ENCODE measurements around the gene ZNF577. TPM values are rescaled to one million over a fixed set of nuclear protein-coding genes. Genes with fewer than 3 reads are reported as not detected.
"Not testable (repeated sequence)": the region's sequence is repeated elsewhere in the genome, so short reads cannot be mapped to it uniquely, and the experiment has no call there.

The ZNF577 gene
- polyA plus RNA-seq (ENCODE audit: insufficient read length): 21.9 TPM

DNA sequence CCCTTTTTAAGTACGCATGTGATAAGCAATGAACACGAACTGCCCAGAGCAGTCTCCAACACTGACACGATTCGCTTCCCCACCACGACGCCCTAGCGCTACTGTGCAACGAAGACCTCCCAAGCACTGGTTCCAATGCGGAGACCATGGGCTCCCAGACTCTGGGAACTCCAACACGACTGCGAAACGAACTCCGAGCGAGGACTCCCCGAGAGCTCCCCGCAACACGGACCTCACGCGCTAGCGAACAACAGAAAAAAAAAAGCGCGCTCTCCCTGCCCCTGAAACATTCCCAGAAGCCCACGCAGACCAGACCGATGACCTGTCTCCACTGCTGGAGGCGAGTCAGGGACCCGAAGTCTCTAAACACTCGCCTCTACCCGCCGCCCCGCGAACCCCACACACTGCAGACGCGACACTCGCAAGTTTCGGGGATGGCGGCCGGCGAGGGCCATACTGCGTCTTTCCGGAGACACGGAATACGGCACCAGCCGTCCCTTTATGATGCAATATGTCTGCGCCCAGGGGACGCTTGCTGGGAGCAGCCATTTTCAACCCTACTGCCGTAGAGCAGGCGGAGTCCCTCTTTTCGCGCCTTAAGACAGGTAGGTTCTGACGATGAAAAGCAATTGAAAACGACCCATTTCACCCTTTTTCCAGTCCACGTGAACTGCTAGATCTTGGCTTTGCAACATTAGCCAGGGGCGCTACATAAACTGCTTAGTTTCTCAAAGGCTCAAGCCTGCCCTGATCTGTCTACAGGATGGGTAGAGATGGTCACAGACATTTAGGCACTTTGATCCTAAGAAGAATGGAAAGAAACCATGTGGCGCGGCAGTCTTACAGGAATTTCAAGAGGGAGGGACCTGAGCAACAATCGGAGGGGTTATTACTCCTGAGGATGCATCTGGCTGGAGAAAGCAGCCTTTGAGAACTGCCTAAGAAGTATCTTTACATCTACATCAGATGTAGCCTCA lies at the start of gene ZNF577:
Gene ZNF577, minus strand, starts transcription at position 430 of the 977 bp plus-strand sequence. CDS start 7,569 bp downstream, outside the sequence.
- peak; percentile 86 for DNase-seq (ENCODE audit: low read depth)

DNA sequence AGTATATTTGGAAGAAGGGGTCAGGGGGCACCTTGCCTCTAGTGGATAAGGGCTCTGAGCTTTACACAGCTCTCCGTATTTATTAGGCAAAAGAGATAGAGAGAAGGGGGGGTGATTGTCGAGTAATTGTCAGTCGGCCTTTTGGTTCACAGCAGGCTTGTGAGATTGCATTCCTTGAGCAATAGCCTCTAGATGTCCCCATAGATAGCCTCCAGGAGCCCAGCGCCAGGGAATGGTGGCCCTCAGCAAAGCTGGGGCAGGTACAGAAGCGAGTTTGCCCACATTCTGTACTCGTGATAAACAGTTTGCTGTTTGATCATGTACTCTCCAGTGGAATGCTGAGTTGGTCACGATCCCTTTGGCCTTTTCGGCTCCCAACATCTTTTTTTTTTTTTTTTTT lies 44.2 kb upstream of the ZNF577 start:
- DNase-seq (ENCODE audit: low read depth): no peak

DNA sequence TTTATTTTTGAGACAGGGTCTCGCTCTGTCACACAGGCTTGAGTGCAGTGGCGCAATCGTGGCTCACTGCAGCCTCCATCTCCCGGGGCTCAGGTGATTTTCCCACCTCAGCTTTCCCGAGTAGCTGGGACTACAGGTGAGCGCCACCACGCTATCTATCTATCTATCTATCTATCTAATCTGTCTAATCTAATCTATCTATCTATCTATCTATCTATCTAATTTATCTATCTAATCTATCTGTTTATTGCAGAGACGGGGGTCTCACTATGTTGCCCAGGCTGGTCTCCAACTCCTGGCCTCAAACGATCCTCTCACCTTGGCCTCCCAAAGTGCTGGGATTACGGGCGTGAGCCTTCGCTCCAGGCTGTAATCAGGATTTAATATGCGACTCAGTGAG lies 40.1 kb upstream of the ZNF577 start:
- DNase-seq (ENCODE audit: low read depth): no peak

DNA sequence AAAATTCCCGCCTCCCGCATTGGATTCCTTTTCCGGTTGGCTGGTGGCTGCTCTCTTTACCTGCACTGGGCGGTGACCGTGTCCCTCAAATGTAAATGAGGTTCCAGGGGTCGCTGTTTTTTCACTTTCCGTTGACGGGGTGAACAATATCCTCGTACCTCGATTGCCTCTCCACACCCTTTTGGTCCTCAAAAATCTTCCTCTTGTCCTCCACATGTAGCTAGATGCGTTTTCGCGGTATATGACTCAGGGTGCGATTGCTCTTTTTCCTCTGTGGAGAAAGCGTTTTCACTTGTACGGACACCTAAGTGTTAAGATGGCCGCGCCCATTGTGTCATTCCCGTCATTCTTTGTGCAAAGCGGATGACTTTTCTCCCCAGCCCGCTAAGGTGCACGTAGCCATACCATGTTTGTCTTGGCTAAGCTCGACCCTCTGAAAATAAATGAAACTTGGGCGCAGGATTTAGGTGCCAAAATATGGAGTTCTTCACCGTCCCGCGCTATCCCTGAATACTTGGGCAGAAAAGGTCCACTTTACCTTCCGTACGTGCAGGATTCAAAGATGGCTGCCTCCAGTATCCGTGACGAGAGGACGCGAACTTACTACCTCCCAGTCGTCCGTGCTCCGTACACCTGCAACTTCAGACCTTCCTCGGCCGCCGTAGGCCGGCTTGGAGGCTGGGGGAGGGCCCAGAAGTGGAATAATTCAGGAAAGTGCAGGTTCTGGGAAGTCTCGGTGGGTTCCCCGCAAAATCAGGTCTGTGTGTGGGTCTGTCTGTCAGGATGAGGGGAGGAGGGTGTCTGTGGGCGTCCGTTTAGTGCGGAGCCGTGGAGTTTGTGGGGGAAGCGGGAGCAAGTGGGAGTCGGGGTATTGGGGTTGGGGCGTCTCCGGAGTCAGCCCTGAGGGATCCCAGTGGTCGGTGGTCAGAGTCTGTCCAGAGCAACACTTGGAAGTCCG lies 39.3 kb upstream of the ZNF577 start, which contains the start of gene ZNF613:
Gene ZNF613, plus strand, starts transcription at position 689 of the 958 bp plus-strand sequence. CDS start 8,749 bp downstream, outside the sequence.
- DNase-seq (ENCODE audit: low read depth): peak; percentile 89

DNA sequence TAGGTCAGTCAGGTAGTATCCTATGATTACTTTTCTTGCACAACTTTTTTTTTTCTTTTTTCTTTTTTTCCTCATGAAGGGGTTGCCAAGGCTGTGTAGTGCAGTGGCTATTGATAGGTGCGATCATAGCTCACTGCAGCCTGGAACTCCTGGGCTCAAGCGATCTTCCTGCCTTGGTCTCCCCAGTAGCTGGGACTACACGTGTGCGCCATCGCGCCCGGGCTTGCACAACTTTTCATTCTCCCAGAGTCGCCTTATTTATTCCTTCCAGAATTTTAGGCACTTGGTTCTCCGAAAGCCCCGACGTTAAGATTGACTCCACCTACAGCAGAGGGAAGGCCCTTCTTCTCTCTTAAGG lies 38.7 kb upstream of the ZNF577 start:
- no peak for DNase-seq (ENCODE audit: low read depth)

DNA sequence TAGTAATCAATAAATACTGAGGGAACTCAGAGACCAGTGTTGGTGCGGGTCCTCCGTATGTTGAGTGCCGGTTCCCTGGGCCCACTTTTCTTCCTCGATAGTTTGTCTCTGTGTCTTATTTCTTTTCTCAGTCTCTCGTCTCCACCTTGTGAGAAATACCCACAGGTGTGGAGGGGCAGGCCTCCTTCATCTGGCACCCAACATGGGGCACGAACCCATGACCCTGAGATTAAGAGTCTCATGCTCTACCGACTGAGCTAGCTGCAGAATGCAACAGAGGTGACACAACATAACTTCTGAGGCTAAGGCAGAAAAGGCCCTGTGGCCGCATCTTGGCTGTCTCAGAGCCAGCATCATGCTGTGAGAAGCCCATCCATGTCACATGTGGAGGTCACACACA lies 34.2 kb upstream of the ZNF577 start:
- no peak for DNase-seq (ENCODE audit: low read depth)

DNA sequence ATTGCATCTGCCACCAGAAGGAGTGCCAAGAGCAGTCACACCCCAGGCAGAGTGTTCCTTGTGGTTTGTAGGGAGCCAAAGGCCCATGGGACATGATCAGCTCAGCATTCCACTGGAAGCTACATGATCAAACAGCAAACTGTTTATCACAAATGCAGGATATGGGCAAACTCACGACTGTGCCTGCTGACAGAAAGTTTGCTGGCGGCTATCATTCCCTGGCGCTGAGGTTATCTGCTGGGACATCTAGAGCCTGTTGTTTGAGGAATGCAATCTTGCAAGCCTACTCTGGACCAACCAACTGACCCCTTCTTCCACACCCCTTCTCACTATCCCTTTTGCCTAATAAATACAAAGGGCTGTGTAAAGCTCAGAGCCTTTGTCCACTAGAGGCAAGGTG lies 31.9 kb upstream of the ZNF577 start:
- no peak for DNase-seq (ENCODE audit: low read depth)

DNA sequence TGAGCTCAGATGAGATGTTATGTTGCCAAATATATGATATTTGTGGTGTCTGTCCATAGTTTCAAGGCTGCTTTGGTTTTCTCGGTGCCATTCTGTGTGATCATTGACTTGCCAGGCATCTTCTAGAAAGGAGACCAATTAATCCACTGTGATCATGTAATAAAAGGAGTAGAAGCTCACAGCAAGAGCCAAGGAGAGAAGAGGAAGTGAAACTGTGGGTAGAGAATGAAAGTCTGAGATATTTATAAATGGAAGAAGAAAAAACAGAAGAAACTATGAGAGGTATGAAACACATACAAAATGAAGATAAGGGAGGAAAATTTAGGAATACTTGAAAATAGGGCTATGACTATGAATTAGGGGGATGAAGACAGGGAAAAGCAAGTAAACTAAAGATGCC lies 28.4 kb upstream of the ZNF577 start:
- no peak for DNase-seq (ENCODE audit: low read depth)

DNA sequence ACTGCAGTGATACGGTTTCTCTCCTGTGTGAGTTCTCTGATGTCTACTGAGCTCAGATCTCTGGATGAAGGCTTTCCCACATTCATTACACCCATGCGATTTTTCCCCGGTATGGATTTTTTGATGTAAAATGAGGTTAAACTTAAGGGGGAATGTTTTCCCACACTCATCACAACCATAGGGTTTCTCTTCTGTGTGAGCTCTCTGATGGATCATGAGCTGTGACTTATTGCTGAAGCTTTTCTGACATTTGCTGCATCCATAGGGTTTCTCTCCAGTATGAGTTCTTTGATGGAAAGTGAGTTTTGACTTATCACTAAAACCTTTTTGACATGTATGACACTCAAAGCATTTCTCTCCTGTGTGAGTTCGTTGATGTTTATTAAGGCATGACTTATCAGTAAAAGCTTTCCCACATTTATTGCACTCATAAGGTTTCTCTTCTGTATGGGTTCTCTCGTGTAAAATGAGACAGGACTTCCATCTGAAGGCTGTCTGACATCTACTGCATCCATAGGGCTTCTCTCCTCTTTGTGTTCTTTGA lies 27.6 kb upstream of the ZNF577 start:
- DNase-seq (ENCODE audit: low read depth): no peak

DNA sequence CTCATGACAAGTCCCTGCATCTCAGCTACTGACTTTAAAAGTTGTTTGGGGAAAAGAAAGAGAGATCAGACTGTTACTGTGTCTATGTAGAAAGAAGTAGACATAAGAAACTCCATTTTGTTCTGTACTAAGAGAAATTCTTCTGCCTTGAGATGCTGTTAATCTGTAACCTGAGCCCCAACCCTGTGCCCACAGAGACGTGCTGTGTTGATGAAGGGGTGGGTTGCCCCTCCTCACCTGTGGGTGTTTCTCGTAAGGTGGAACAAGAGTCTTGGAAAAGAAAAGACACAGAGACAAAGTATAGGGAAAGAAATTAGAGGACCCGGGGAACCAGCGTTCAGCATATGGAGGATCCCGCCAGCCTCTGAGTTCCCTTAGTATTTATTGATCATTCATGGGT lies 20.2 kb upstream of the ZNF577 start:
- not testable (repeated sequence) for DNase-seq (ENCODE audit: low read depth)

DNA sequence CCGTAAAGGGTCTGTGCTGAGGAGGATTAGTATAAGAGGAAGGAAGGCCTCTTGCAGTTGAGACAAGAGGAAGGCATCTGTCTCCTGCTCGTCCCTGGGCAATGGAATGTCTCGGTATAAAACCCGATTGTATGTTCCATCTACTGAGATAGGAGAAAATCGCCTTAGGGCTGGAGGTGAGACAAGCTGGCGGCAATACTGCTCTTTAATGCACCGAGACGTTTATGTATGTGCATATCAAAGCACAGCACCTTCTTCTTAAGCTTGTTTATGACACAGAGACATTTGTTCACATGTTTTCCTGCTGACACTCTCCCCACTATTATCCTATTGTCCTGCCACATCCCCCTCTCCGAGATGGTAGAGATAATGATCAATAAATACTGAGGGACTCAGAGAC lies 18.4 kb upstream of the ZNF577 start:
- DNase-seq (ENCODE audit: low read depth): not testable (repeated sequence)

DNA sequence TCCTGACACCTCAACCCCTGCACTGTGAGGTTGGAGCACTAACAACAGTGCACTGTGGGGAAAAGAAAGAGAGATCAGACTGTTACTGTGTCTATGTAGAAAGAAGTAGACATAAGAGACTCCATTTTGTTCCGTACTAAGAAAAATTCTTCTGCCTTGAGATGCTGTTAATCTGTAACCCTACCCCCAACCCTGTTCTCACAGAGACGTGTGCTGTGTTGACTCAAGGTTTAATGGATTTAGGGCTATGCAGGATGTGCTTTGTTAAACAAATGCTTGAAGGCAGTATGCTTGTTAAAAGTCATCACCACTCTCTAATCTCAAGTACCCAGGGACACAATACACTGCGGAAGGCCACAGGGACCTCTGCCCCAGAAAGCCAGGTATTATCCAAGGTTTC lies 17.9 kb upstream of the ZNF577 start:
- not testable (repeated sequence) for DNase-seq (ENCODE audit: low read depth)

DNA sequence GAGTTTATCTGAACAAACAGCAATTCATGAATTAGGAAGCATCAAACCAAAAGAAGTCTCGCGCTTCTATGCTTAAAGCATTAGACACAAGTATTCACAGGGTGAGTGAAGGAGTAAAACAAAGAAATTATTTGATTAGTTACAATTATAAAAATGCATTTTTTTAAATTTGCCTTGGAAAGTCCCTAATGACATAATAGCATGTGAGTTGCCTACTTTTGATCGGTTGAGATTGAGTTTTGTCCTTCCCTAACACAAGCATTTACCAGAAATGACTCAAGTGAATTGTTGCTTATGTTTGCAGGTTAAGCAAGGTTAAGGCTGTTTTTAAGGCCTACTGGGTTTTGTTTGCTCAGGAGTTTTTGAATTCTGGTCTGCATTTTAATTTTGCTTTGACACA lies 17.5 kb upstream of the ZNF577 start:
- DNase-seq (ENCODE audit: low read depth): no peak

DNA sequence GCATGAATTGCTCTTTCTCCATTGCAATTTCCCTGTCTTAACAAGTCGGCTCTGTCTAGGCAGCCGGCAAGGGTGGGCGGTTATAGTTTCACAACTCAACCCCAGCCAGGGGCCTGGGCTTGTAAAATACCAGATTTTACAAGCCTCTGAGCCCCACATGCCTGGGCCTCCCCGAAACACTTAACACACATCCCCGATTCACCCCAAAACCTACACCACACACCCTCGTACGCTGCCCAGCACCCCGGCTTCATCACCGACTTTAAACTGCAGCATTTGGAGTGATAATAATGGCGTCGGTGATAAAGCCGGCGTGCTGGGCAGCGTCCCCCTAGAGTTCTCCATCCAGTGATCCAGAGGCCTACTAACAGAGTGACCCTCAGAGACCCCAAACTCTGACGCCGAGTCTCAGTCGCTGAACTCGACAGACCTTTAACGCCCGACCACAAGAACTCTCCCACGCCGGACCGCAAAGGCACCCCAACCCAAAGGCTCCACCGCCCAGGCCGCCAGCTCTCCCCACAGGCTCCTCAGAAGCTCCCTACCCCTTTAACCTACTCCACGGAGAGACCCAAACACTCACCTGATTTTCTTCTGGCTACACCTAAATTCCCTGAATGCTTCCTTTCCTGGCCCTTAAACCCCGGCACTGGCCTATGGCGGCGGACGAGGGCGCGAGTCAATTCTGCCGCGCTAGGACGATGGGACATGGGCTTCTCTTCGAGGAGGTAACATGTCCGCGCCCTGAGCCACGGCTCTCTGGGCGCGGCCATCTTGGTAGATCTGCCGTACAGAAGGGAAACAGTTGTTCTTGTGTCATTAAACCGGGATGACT lies 16.8 kb upstream of the ZNF577 start, which contains the start of gene ZNF649:
Gene ZNF649, minus strand, starts transcription at position 687 of the 835 bp plus-strand sequence. CDS start 4,910 bp downstream, outside the sequence.
- no peak for DNase-seq (ENCODE audit: low read depth)

DNA sequence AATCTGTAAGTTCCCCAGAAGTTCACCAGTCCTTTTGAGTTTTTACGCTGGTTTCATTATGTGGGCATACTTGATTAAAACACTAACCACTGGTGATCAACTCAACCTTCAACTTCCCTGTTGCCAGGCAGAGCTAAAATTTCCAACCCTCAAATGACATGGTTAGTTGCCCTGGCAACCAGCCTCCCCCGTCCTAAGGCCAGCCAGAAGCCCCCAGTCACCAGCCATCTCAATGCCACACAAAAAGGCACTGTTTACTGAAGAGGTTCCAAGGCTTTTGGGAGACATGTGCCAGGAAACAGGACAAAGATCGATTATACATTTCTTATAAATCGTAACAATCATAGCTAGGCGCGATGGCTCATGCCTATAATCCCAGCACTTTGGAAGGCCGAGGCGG lies 15.4 kb upstream of the ZNF577 start:
- DNase-seq (ENCODE audit: low read depth): no peak

DNA sequence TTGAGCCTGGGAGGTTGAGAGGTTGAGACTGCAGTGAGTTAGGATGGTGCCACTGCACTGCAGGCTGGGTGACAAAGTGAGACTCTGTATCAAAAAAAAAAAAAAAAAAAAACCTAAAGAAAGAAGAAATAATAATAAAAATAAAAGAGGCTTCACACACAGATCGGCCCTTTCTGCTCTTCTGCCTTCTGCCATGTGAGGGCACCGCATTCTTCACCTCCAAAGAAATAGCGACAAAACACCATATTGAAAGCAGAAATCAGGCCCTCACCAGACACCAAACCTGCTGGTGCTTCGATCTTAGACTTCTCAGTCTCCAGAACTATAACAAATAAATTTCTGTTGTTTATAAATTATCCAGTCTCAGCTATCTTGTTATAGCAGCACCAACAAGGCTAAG lies 14.1 kb upstream of the ZNF577 start:
- no peak for DNase-seq (ENCODE audit: low read depth)

DNA sequence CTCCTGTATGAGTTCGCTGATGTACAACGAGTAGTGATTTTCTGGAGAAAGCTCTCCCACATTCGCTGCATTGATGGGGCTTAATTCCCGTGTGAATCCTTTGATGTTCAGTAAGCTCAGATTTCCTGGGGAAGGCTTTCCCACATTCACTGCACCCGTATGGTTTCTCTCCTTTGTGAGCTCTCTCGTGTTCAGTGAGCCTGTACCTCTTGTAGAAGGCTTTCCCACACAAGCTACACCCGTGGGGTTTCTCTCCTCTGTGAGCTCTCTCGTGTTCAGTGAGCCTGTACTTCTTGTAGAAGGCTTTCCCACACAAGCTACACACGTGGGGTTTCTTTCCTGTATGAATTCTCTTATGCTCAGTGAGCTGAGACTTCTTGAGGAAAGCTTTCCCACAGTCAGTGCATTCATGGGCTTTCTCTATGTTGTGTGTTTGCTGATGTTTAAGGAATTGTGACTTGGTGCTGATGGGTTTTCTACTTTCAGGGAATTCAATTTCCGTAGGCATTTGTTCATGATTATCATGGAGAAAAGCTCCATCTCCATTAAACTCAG lies 3.5 kb upstream of the ZNF577 start:
- no peak for DNase-seq (ENCODE audit: low read depth)

DNA sequence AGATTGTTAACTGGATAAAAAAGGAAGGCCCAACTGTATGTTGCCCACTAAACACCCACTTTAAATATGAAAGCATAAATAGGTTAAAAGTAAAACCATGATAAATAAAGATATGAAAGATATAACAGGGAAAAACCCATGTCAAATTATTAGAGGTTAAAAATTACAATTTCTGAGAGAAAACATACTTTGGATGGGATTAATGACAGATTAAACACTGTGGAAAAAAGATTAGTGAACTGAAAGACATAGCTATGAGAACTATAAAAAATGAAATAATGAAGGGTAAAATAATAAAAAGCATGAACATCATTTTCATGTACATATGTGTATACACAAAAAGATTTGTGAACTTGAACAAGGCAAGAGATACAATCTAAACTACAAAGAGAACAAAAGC lies 2.2 kb upstream of the ZNF577 start:
- DNase-seq (ENCODE audit: low read depth): no peak

DNA sequence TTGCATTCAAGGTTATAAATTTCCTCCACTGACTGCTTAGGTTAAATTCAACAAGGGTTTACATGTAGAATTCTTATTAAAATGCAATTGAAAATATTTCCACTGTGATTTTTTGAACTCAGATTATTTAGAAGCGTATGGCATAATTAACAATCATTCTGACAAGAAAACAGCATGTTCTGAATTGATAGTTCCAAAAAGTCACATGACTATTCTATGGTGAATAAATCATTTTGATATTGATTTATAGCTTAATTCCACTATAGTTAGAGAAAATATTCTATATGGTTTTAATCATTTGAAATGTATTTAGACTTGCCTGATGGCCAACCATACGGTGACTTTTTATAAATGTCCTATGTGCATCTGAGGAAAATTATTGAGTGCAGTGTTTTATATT lies 3.0 kb downstream of the ZNF577 start:
- no peak for DNase-seq (ENCODE audit: low read depth)

DNA sequence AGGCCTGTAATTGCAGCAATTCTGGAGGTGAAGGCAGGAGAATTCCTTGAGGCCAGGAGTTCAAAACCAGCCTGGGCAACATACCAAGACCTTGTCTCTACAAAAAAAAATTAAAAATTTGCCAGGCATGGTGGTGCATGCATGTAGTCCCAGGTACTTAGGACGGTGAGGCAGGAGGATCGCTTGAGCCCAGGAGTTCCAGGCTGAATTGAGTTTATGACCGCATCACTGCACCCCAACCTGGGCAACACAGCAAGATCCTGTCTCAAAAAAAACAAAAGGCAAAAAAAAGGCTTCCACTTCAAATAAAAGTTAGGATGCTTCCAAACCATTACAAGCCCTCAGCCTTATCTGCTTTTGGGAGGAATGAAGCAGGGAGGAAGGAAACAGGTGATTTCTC lies 5.2 kb downstream of the ZNF577 start:
- DNase-seq (ENCODE audit: low read depth): no peak

DNA sequence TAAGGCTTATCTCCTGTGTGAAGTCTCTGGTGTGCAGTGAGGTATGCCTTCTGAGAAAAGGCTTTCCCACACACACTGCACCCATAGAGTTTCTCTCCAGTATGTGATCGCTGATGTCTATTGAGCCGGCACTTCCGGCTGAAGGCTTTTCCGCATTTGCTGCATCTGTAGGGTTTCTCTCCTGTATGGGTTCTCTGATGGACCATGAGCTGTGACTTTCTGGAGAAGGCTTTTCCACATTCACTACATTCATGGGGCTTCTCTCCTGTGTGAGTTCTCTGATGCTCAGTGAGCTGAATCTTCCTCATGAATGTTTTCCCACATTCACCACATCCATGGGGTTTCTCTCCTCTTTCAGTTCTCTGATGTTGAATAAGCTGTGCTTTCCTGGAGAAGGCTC lies 14.7 kb downstream of the ZNF577 start:
- no peak for DNase-seq (ENCODE audit: low read depth)

Measured in forelimb muscle (tissue), 1 donor.